HAP-1 (cell line): ENCODE data around the gene ZRANB1.

Experiments used
- DNase-seq, 2 experiments: peaks; one replicate each; pipeline ENCODE4 v3.0.0-alpha.2; 2016 to 2020; ENCODE audit warnings: low spot score in 2 of 2
- H3K27me3 ChIP-seq: fragments of 250-450 bp; sonication (Bioruptor Pico); 2 replicates; pipeline ENCODE4 v1.5.1; 2020; ENCODE audit warnings: low read depth, mild to moderate bottlenecking, moderate library complexity
- H3K36me3 ChIP-seq: fragments of 250-450 bp; sonication (Bioruptor Pico); replicated peaks from 2 replicates; pipeline ENCODE4 v1.5.1; 2020; ENCODE audit warnings: mild to moderate bottlenecking
- H3K4me1 ChIP-seq: fragments of 250-450 bp; sonication (Bioruptor Pico); 2 replicates; pipeline ENCODE4 v1.5.1; 2020; ENCODE audit warnings: mild to moderate bottlenecking
- H3K4me3 ChIP-seq: fragments of 250-450 bp; sonication (Bioruptor Pico); 2 replicates; pipeline ENCODE4 v1.5.1; 2020; ENCODE audit warnings: mild to moderate bottlenecking, moderate library complexity
- H3K9me3 ChIP-seq: fragments of 250-450 bp; sonication (Bioruptor Pico); 2 replicates; pipeline ENCODE4 v1.5.1; 2020; ENCODE audit warnings: mild to moderate bottlenecking, moderate library complexity
- in situ Hi-C: fragments of 300-500 bp; cut with MboI; formaldehyde crosslinking; loops from 3 replicates; pipeline ENCODE4 v1.14.3; 2020; ENCODE audit warnings: low sequenced_read_pairs, inconsistent platforms, mixed read lengths

The ZRANB1 gene

GRCh38 chr10:125032474-125033020, 90.6 kb downstream of the ZRANB1 start:
- H3K27me3 ChIP-seq = no peaks in the 10 kb centered on the region
- H3K36me3 ChIP-seq = peaks cover 12% of the 10 kb centered on the region
- H3K4me3 ChIP-seq = no peak overlapping the region
- DNase-seq = no peak
- peaks cover 42% of the 10 kb centered on the region for H3K4me1 ChIP-seq
- H3K9me3 ChIP-seq = no peaks in the 10 kb centered on the region
- in situ Hi-C loops = no loop called here

GRCh38 chr10:125033146-125033924, 91.4 kb downstream of the ZRANB1 start:
- Histone ChIP-seq H3K4me3 (no peak overlapping the region), H3K36me3 (peaks cover 12% of the 10 kb centered on the region), H3K4me1 (peaks cover 45% of the 10 kb centered on the region), H3K9me3 (no peaks in the 10 kb centered on the region), H3K27me3 (no peaks in the 10 kb centered on the region)
- DNase-seq = no peak
- in situ Hi-C loops = no loop called here

- Histone ChIP-seq H3K4me3 (no peak overlapping the region), H3K36me3 (peaks cover 13% of the 10 kb centered on the region), H3K27me3 (no peaks in the 10 kb centered on the region), H3K4me1 (peaks cover 40% of the 10 kb centered on the region), H3K9me3 (no peaks in the 10 kb centered on the region)
- no peak for DNase-seq
- in situ Hi-C loops = no loop called here
These were observed 92.8 kb downstream of the ZRANB1 start for GRCh38 chr10:125034675-125035074.

- Histone ChIP-seq H3K36me3 (peaks cover 11% of the 10 kb centered on the region), H3K4me1 (peaks cover 40% of the 10 kb centered on the region), H3K27me3 (no peaks in the 10 kb centered on the region), H3K4me3 (no peak overlapping the region), H3K9me3 (no peaks in the 10 kb centered on the region)
- DNase-seq = no peak
- in situ Hi-C loops = no loop called here
These were observed 93.2 kb downstream of the ZRANB1 start for GRCh38 chr10:125035136-125035535.

- in situ Hi-C loops = no loop called here
- H3K36me3 ChIP-seq = peaks cover 11% of the 10 kb centered on the region
These were observed 93.8 kb downstream of the ZRANB1 start for GRCh38 chr10:125035588-125036295.

GRCh38 chr10:125037145-125037877, 95.4 kb downstream of the ZRANB1 start:
- in situ Hi-C loops = no loop called here
- Histone ChIP-seq H3K4me1 (peaks cover 46% of the 10 kb centered on the region), H3K9me3 (no peaks in the 10 kb centered on the region), H3K36me3 (peaks cover 11% of the 10 kb centered on the region), H3K27me3 (no peaks in the 10 kb centered on the region), H3K4me3 (no peak overlapping the region)
- peak in 1 of 2 experiments; percentile 64 for DNase-seq

More at GRCh38 chr10:125035588-125036295, 93.8 kb downstream of the ZRANB1 start:
- Histone ChIP-seq H3K9me3 (no peaks in the 10 kb centered on the region), H3K27me3 (no peaks in the 10 kb centered on the region), H3K4me1 (peaks cover 42% of the 10 kb centered on the region), H3K4me3 (no peak overlapping the region)
- DNase-seq = no peak
